Adrenal gland (tissue), 19 donors: Measurements from ENCODE around the gene RIPPLY3. TPM values are rescaled to one million over a fixed set of nuclear protein-coding genes. Genes with fewer than 3 reads are reported as not detected.
A peak's percentile ranks its signal among the peaks of the same experiment; 100 is the strongest.

Source experiments
- DNase-seq, 7 donors: peaks; one replicate each; pipeline ENCODE4 v3.0.0-alpha.2; 2019 to 2020
- H3K27ac ChIP-seq, 5 donors: fragments of 200-600 bp; sonication (generic) in 4 of 5; 1 replicate in 3 of 5; 2 replicates in 2 of 5; pipeline versions ENCODE4 v1.5.1 to v1.8.0; 2016 to 2020; ENCODE audit warnings: mild to moderate bottlenecking in 1 of 5
- H3K27me3 ChIP-seq: fragments of 200-600 bp; 2 replicates; pipeline ENCODE4 v1.8.0; 2021
- H3K36me3 ChIP-seq, 2 donors: fragments of 200-600 bp; replicated peaks in 1 of 2; 1 replicate in 1 of 2; 2 replicates in 1 of 2; pipeline versions ENCODE4 v1.5.1 to v1.8.0; 2018 to 2022
- H3K4me1 ChIP-seq, 2 donors: fragments of 200-600 bp; replicated peaks in 1 of 2; 1 replicate in 1 of 2; 2 replicates in 1 of 2; pipeline versions ENCODE4 v1.5.1 to v1.8.0; 2018 to 2021
- H3K4me3 ChIP-seq, 4 donors: fragments of 200-600 bp; sonication (generic) in 3 of 4; one replicate each; pipeline ENCODE4 v1.5.1; 2016 to 2018
- H3K9me3 ChIP-seq, 3 donors: fragments of 200-600 bp; sonication (generic) in 1 of 3; replicated peaks in 1 of 3; 1 replicate in 2 of 3; 2 replicates in 1 of 3; pipeline versions ENCODE4 v1.5.1 to v1.8.0; 2016 to 2021
- CTCF ChIP-seq, 6 experiments: fragments of 450-650 bp in 4 of 6; fragments of 200-600 bp in 2 of 6; sonication (generic) in 1 of 6; IDR thresholded peaks; 1 replicate in 5 of 6; 2 replicates in 1 of 6; pipeline versions ENCODE4 v1.5.1 to v1.8.0; 2016 to 2021; ENCODE audit warnings: antibody characterized with exemption in 6 of 6, mild to moderate bottlenecking in 2 of 6, moderate library complexity in 1 of 6
- POLR2A ChIP-seq, 2 donors: fragments of 450-650 bp; IDR thresholded peaks; one replicate each; pipeline ENCODE4 v1.6.1; 2017; ENCODE audit warnings: antibody characterized with exemption in 2 of 2, mild to moderate bottlenecking in 2 of 2, moderate library complexity in 1 of 2
- WGBS, 4 donors: extraction: QIAGEN DNeasy Blood & Tissue Kit in 2 of 4; methylation state at CpG; one replicate each; pipeline versions ENCODE4 v1.1.5 to v1.1.7; 2013 to 2017; 5-methylcytosine and 5-hydroxymethylcytosine counted together
- intact Hi-C, 2 donors: fragments of 100-400 bp; cut with DNase I; formaldehyde crosslinking; loops; one replicate each; pipeline versions ENCODE4 v1.14.1 to v1.15.0; 2022 to 2023
- long read RNA-seq, 10 donors: library from polyadenylated mRNA in 3 of 10; unstranded in 2 of 10; stranded (forward) in 1 of 10; transcript quantifications; one replicate each; pipeline ENCODE4 v2.0.0 and lab custom pipeline, GENCODE V29; 2021 to 2026
- polyA plus RNA-seq, 3 donors: library from polyadenylated mRNA; stranded (reverse); fragments of 200-250 nt in 2 of 3; fragments of 350-450 nt in 1 of 3; fragmentation: Illumina TruSeq in 1 of 3; extraction: RNeasy Lipid Tissue Mini Kit (QIAGEN cat#74804) in 1 of 3; gene quantifications; one replicate each; pipeline ENCODE4 v1.2.3, GENCODE V29; 2013 to 2014
- total RNA-seq, 9 donors: library from RNA; depleted of rRNA in 4 of 9; stranded (reverse); fragments of >200 nt in 4 of 9; fragments of 120-200 nt in 1 of 9; fragmentation: NEBNext Ultra II Directional in 1 of 9; extraction: Animal tissue kit (Norgen Biotek cat#: 25700) in 1 of 9; gene quantifications; one replicate each; pipeline versions ENCODE4 v1.1.0 to v1.2.4, GENCODE V29; 2013 to 2023
- donor health status: healthy with polysubstance abuse.
- donor health status: Bipolar disorder and iron deficiency.
- donor health status: DM: yes; HTN: yes; CAD: no.
- donor health status: DM: no; HTN: no; CAD: no.
- donor health status: DM: no; HTN: no; CAD: no.
- donor health status: DM: yes; HTN: yes; CAD: no.

The RIPPLY3 gene
- under 1 TPM in 6 of 9 donors, not detected in 3; 0.17 to 0.42 (median 0.38) TPM for total RNA-seq
- 1 to 10 TPM in 1 of 3 donors, under 1 TPM in 2; 0.22 to 1.3 (median 0.40) TPM for polyA plus RNA-seq
- long read RNA-seq, donor 1 = 0 reads
- long read RNA-seq, donor 2 = 0 reads
- long read RNA-seq, donor 3 = 0 reads
- long read RNA-seq, donor 4 = 0 reads
- long read RNA-seq, donor 5 = 0 reads
- long read RNA-seq, donor 6 = 0 reads
- long read RNA-seq, donor 7 = 0 reads
- long read RNA-seq, donor 8 = 0 reads
- long read RNA-seq, donor 9 = 0 reads
- long read RNA-seq, donor 10 = 0 reads

- H3K4me3 ChIP-seq = peak within 1 kb of the TSS in 2 of 4 donors; percentile 6 to 49
- 2 to 3% (median 2%) methylated on average over 19 to 87 of the region's 87 CpGs for WGBS, 4 donors
- H3K9me3 ChIP-seq = no peaks in the 10 kb centered on the region
- no peak within 1 kb of the TSS for H3K27ac ChIP-seq
- intact Hi-C loops = no loop called here
- DNase-seq = no peak
- peaks cover 10 to 12% of the 10 kb centered on the region in 2 donors for H3K4me1 ChIP-seq
- H3K27me3 ChIP-seq = peaks cover 25% of the 10 kb centered on the region
- H3K36me3 ChIP-seq = no peaks in the 10 kb centered on the region
- TF ChIP-seq CTCF (IDR thresholded peaks at IDR 0.05) = no peak
- TF ChIP-seq POLR2A (IDR thresholded peaks at IDR 0.05) = no peak
Observed at GRCh38 chr21:37006486-37007291, at the start of gene RIPPLY3. Gene RIPPLY3, plus strand, starts transcription at chr21:37006702. Its CDS starts 71 bp downstream, at chr21:37006773.

GRCh38 chr21:36959020-36959835 lies 47.3 kb upstream of the RIPPLY3 start:
- peaks cover 0 to 4% of the 10 kb centered on the region in 2 donors for H3K36me3 ChIP-seq
- no peaks in the 10 kb centered on the region for H3K27me3 ChIP-seq
- peak in 1 of 7 donors; percentile 46 for DNase-seq
- no peaks in the 10 kb centered on the region for H3K9me3 ChIP-seq
- TF ChIP-seq POLR2A (IDR thresholded peaks at IDR 0.05) (no peak), CTCF (IDR thresholded peaks at IDR 0.05) (no peak)
- no peak overlapping the region for H3K4me3 ChIP-seq
- intact Hi-C loops = no loop called here
- no peaks in the 10 kb centered on the region for H3K4me1 ChIP-seq
- WGBS, 4 donors = 77 to 98% (median 94%) methylated on average over 3 to 17 of the region's 17 CpGs
- H3K27ac ChIP-seq = no peak overlapping the region

GRCh38 chr21:36960676-36961284 lies 45.7 kb upstream of the RIPPLY3 start:
- no peaks in the 10 kb centered on the region for H3K27me3 ChIP-seq
- H3K36me3 ChIP-seq = peaks cover 0 to 4% of the 10 kb centered on the region in 2 donors
- no peak overlapping the region for H3K27ac ChIP-seq
- H3K9me3 ChIP-seq = no peaks in the 10 kb centered on the region
- peak in 1 of 7 donors; percentile 24 for DNase-seq
- no peak overlapping the region for H3K4me3 ChIP-seq
- H3K4me1 ChIP-seq = peaks cover 0 to 10% of the 10 kb centered on the region in 2 donors
- intact Hi-C loops = no loop called here
- TF ChIP-seq CTCF (IDR thresholded peaks at IDR 0.05) = no peak
- no peak for TF ChIP-seq POLR2A (IDR thresholded peaks at IDR 0.05)
- 90 to 95% (median 94%) methylated on average over 8 of the region's 8 CpGs for WGBS, 4 donors
